Endothelial cell of umbilical vein (primary cell): Measurements from ENCODE around the gene GRB2. TPM values are rescaled to one million over a fixed set of nuclear protein-coding genes. Genes with fewer than 3 reads are reported as not detected.

Experiments
- BruUV-seq: library from RNA; stranded (reverse); fragments of 400-500 nt; replicated peaks from 2 replicates; lab custom pipeline; 2021; lab: Mats Ljungman, UMichigan
- CTCF ChIA-PET: fragments of 300-600, 350-600 bp; sonication (Branson Sonifier 250); formaldehyde crosslinking; loops from one replicate; lab custom pipeline; 2021; ENCODE audit warnings: antibody characterized with exemption, inconsistent platforms; lab: Charles Lee
- POLR2A ChIA-PET: fragments of 300-600, 350-600 bp; sonication (Branson Sonifier 250); formaldehyde crosslinking; loops from one replicate; lab custom pipeline; 2021; ENCODE audit warnings: antibody characterized with exemption, inconsistent platforms; lab: Charles Lee
- DNase-seq: peaks from one replicate; pipeline ENCODE4 v3.0.0-alpha.2; 2011; ENCODE audit warnings: low read depth, low spot score
- FAIRE-seq: peaks from 2 replicates; lab custom pipeline; 2011; peaks lifted over from hg19 to GRCh38; lab: Jason Lieb, UNC
- H2AFZ ChIP-seq: 2 replicates; pipeline ENCODE4 v1.6.0; 2012; ENCODE audit warnings: low read depth, low read length, control low read depth, inconsistent platforms
- H3K27ac ChIP-seq: 2 replicates; pipeline ENCODE4 v1.5.1; 2011; ENCODE audit warnings: low read depth, mild to moderate bottlenecking, control low read depth, low read length, moderate library complexity; ENCODE audit not compliant: insufficient read depth
- H3K27me3 ChIP-seq, 2 experiments: 2 replicates each; pipeline versions ENCODE4 v1.6.0 to v1.6.1; 2011; ENCODE audit warnings: low read length in 2 of 2, mixed read lengths in 1 of 2; ENCODE audit not compliant: control insufficient read depth in 2 of 2, insufficient read depth in 2 of 2
- H3K36me3 ChIP-seq, 2 experiments: 2 replicates in 1 of 2; 3 replicates in 1 of 2; pipeline ENCODE4 v1.5.1; 2011; ENCODE audit warnings: low read length in 2 of 2, mild to moderate bottlenecking in 1 of 2, moderate library complexity in 1 of 2; ENCODE audit not compliant: control insufficient read depth in 2 of 2, insufficient read depth in 2 of 2; ENCODE audit errors: extremely low read depth in 1 of 2
- H3K4me1 ChIP-seq: 3 replicates; pipeline ENCODE4 v1.5.1; 2011; ENCODE audit warnings: mild to moderate bottlenecking, low read length; ENCODE audit not compliant: control insufficient read depth, insufficient read depth; ENCODE audit errors: extremely low read depth
- H3K4me2 ChIP-seq: 2 replicates; pipeline ENCODE4 v1.6.1; 2011; ENCODE audit warnings: low read length, control low read depth, mixed read lengths; ENCODE audit not compliant: insufficient read depth
- H3K4me3 ChIP-seq, 3 experiments: fragments of 200-600 bp in 1 of 3; sonication (generic), shearing (Covaris generic) in 1 of 3; replicated peaks in 1 of 3; 2 replicates each; pipeline ENCODE4 v1.5.1; 2011 to 2016; ENCODE audit warnings: control low read depth in 3 of 3, low read length in 3 of 3, mild to moderate bottlenecking in 2 of 3, inconsistent platforms in 1 of 3, low read depth in 1 of 3, moderate library complexity in 1 of 3; ENCODE audit not compliant: insufficient read depth in 1 of 3
- H3K79me2 ChIP-seq: 2 replicates; pipeline ENCODE4 v1.6.0; 2012; ENCODE audit warnings: low read length, inconsistent platforms; ENCODE audit not compliant: control insufficient read depth, insufficient read depth
- H3K9ac ChIP-seq: replicated peaks from 2 replicates; pipeline ENCODE3; 2011; ENCODE audit warnings: low read length, control low read depth; ENCODE audit not compliant: insufficient read depth; ENCODE audit errors: extremely low read depth
- H3K9me1 ChIP-seq: replicated peaks from 3 replicates; pipeline ENCODE4 v1.6.0; 2011; ENCODE audit warnings: mild to moderate bottlenecking, low read length; ENCODE audit not compliant: control insufficient read depth, insufficient read depth; ENCODE audit errors: extremely low read depth
- H3K9me3 ChIP-seq: replicated peaks from 2 replicates; pipeline ENCODE4 v1.5.1; 2012; ENCODE audit warnings: low read length, inconsistent platforms; ENCODE audit not compliant: control insufficient read depth, insufficient read depth
- H4K20me1 ChIP-seq: replicated peaks from 2 replicates; pipeline ENCODE3; 2011; ENCODE audit warnings: mild to moderate bottlenecking, low read length; ENCODE audit not compliant: control insufficient read depth, insufficient read depth; ENCODE audit errors: extremely low read depth
- EZH2 ChIP-seq: IDR thresholded peaks from 2 replicates; pipeline ENCODE4 v1.6.1; 2012; ENCODE audit warnings: borderline replicate concordance, low read depth, mild to moderate bottlenecking, moderate library complexity, low read length, inconsistent platforms; ENCODE audit not compliant: severe bottlenecking
- FOS ChIP-seq: IDR thresholded peaks from 2 replicates; pipeline ENCODE4 v1.6.1; 2011; ENCODE audit warnings: mild to moderate bottlenecking, low read length, moderate library complexity, borderline replicate concordance; ENCODE audit not compliant: insufficient read depth
- GATA2 ChIP-seq: IDR thresholded peaks from 2 replicates; pipeline ENCODE4 v1.7.0; 2011; ENCODE audit warnings: low read depth, mild to moderate bottlenecking, moderate library complexity, mixed read lengths, low read length; ENCODE audit not compliant: insufficient read length, insufficient read depth
- JUN ChIP-seq: IDR thresholded peaks from 2 replicates; pipeline ENCODE4 v1.6.1; 2011; ENCODE audit warnings: borderline replicate concordance, low read depth; ENCODE audit not compliant: insufficient read length, insufficient read depth
- MAX ChIP-seq: IDR thresholded peaks from 2 replicates; pipeline ENCODE4 v1.6.1; 2011; ENCODE audit not compliant: insufficient read depth, insufficient read length
- MYC ChIP-seq: IDR thresholded peaks from one replicate; pipeline ENCODE4 v1.6.1; 2011; ENCODE audit warnings: mild to moderate bottlenecking, low read depth, low read length
- POLR2A ChIP-seq: IDR thresholded peaks from 2 replicates; pipeline ENCODE4 v1.6.1; 2012; ENCODE audit warnings: low read depth, mild to moderate bottlenecking, control low read depth, low read length
- POLR2AphosphoS5 ChIP-seq: IDR thresholded peaks from 2 replicates; pipeline ENCODE4 v1.6.1; 2012; ENCODE audit warnings: low read depth, mild to moderate bottlenecking, control low read depth, low read length, moderate library complexity; ENCODE audit not compliant: insufficient read depth
- dilution Hi-C: fragments of 300-500 bp; cut with MboI; formaldehyde crosslinking; loops from one replicate; pipeline ENCODE4 v1.15.0; 2019; ENCODE audit warnings: low sequenced_read_pairs; ENCODE audit not compliant: extremely low pct_ligation_motif_present
- intact Hi-C: fragments of 100-400 bp; cut with micrococcal nuclease; formaldehyde crosslinking; loops from one replicate; pipeline ENCODE4 v1.10.0; 2022
- polyA plus RNA-seq, 4 experiments: library from polyadenylated mRNA; depleted of rRNA in 3 of 4; stranded (reverse) in 3 of 4; unstranded in 1 of 4; fragments of >200 nt; gene quantifications; 2 replicates each; pipeline versions ENCODE4 v1.2.1 to v1.2.3, GENCODE V29; 2011 to 2012; ENCODE audit warnings: missing spikeins in 1 of 4
- total RNA-seq: library from RNA; stranded (reverse); gene quantifications from 2 replicates; pipeline ENCODE4 v1.2.3, GENCODE V29; 2021
- TF ChIP-seq, protein P1 (sequence below), 2 donors: IDR thresholded peaks; 1 replicate in 1 of 2; 2 replicates in 1 of 2; pipeline ENCODE4 v1.5.1; 2011; ENCODE audit warnings: low read length in 2 of 2, mild to moderate bottlenecking in 2 of 2, moderate library complexity in 2 of 2, control low read depth in 1 of 2, inconsistent platforms in 1 of 2, low read depth in 1 of 2; ENCODE audit not compliant: insufficient read depth in 1 of 2; ENCODE audit errors: extremely low read depth in 1 of 2

The GRB2 gene
- total and polyA plus RNA-seq, 2 donors (not counting 3 experiments of a cell fraction or from before 2014, with no cell fraction given), result 51.5 to 93.9 TPM

GRCh38 chr17:75325348-75325747, 80.1 kb downstream of the GRB2 start:
- H3K27ac ChIP-seq, result peak overlapping the region; percentile 79
- H3K79me2 ChIP-seq, result peaks cover 10% of the 10 kb centered on the region
- POLR2A ChIA-PET, result interaction anchor here (2.2 kb wide), 1 partner anchor 69 kb away, joined by 11 read pairs; no protein-coding TSS in a partner anchor
- TF ChIP-seq, protein P1, sequence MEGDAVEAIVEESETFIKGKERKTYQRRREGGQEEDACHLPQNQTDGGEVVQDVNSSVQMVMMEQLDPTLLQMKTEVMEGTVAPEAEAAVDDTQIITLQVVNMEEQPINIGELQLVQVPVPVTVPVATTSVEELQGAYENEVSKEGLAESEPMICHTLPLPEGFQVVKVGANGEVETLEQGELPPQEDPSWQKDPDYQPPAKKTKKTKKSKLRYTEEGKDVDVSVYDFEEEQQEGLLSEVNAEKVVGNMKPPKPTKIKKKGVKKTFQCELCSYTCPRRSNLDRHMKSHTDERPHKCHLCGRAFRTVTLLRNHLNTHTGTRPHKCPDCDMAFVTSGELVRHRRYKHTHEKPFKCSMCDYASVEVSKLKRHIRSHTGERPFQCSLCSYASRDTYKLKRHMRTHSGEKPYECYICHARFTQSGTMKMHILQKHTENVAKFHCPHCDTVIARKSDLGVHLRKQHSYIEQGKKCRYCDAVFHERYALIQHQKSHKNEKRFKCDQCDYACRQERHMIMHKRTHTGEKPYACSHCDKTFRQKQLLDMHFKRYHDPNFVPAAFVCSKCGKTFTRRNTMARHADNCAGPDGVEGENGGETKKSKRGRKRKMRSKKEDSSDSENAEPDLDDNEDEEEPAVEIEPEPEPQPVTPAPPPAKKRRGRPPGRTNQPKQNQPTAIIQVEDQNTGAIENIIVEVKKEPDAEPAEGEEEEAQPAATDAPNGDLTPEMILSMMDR (IDR thresholded peaks at IDR 0.05; ENCODE audit: extremely low read depth in 1 of 2, insufficient read depth in 1 of 2, low read depth in 1 of 2, low read length in 2 of 2), result no peak
- TF ChIP-seq JUN (no peak), POLR2A (no peak), EZH2 (no peak), MYC (no peak), MAX (no peak), POLR2AphosphoS5 (no peak), FOS (no peak), GATA2 (no peak)
- BruUV-seq, result no TSS peak
- H3K9me3 ChIP-seq, result no peaks in the 10 kb centered on the region
- intact Hi-C loops, result no loop called here
- no peaks in the 10 kb centered on the region for H3K27me3 ChIP-seq
- peak overlapping the region; percentile 35 for H3K9ac ChIP-seq
- H3K36me3 ChIP-seq, result peaks cover 8 to 13% of the 10 kb centered on the region in 2 experiments
- no peaks in the 10 kb centered on the region for H3K9me1 ChIP-seq
- no peak overlapping the region for H3K4me3 ChIP-seq
- DNase-seq (peak; percentile 14), FAIRE-seq (no peak)
- peak overlapping the region; percentile 63 for H3K4me2 ChIP-seq
- dilution Hi-C loops, result no loop called here
- H4K20me1 ChIP-seq, result no peaks in the 10 kb centered on the region
- peaks cover 24% of the 10 kb centered on the region for H3K4me1 ChIP-seq
- H2AFZ ChIP-seq, result no peak overlapping the region
- CTCF ChIA-PET, result interaction anchor here (1.1 to 7.4 kb wide), 5 partner anchors 54 to 91 kb away, joined by 3 to 178 read pairs (median 9); partner anchors contain the start of genes GRB2 and MIF4GD
